GM19328 (cell line): ENCODE results near the gene C1orf74.
A peak's percentile ranks its signal among the peaks of the same experiment; 100 is the strongest.

Source experiments
- ATAC-seq: cut with Tn5 transposase; IDR thresholded peaks from one replicate; pipeline ENCODE4 v1.9.1; 2021; ENCODE audit warnings: mild to moderate bottlenecking, moderate library complexity; ENCODE audit not compliant: unreplicated experiment

C1orf74 gene

DNA sequence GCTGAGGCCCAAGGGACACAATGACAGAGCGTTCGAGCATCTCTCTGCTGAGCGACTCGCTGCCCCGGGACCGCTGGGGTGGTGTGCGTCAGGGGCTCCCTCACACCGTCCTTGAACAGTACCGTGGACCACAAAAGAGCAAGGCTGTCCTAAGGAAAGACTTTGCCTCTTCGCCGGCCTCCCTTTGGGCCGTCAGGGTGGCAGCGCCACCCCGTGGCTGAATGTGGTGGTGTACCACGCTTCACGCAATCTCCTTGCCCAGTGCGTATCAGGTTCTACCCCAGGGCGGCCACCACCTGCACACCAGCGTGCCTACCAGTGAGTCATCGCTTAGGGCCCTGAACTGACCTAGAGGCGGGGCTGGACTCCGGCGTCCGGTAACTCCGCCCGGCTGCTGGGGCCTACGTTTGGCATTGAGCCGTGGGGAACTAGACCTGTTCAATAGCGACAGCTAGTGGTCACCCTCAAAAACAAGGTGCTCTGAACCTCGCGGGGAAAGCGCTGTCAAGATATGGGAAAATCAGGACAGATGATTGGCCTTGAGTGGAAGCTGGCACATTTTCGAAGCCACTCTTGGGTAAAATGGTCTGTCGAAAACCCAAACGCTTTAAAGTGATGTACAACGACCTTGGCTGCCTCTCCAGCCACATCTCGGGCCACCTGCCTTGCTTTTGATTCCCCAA is 36.6 kb downstream of the C1orf74 start:
- peak; percentile 71 for ATAC-seq

GRCh38 chr1:209746451-209747165 is 37.8 kb downstream of the C1orf74 start:
- no peak for ATAC-seq

DNA sequence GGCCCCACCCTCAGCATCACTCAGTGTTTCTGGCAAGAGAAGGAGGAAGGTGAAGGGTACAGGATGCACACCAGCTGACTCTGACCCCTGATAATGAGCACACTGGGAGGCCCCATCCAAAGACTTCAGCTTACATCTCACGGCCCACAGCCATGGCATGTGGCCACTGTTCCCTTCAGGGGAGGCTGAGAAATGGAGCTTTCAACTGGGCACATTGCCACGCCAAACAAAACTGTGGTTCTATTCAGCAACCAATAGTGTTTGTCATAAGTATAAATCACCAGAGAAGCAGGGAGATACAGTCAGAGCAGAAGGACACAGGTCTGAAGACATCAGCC is 41.2 kb downstream of the C1orf74 start:
- no peak for ATAC-seq

DNA sequence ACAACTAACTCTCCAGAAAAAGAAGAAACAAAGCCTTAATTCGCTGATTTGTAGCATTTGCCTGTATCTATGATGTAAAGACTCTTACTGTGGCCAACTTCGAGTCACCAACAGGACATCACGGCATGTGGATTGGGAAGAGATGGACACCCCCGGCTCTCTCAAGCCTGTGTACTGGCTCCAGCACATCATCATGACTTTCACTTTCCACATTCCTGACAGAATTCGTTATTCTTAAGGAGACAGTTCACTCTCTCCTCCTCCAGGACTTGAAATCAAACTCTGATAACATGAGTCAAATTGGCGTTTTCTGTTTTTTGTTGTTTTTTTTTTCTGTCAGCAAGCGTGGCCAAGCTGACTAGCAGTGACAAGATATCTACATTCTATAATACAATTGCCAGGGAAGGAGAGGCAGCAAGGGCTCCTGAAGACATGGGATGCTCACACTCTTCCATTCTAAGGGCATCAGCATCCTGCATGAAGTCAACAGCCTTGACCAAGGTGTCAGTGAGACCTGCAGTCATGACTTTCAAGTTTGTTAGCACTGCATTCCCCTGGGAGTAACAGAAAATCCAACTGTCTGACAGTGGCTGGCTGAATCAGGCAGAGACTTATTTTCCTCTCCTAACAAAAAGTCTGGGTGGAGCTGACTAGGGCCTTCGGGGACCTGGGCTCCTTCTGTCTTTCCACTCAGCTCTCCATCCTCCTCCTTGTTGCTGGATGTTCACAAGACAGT is 41.8 kb downstream of the C1orf74 start:
- ATAC-seq, result no peak

DNA sequence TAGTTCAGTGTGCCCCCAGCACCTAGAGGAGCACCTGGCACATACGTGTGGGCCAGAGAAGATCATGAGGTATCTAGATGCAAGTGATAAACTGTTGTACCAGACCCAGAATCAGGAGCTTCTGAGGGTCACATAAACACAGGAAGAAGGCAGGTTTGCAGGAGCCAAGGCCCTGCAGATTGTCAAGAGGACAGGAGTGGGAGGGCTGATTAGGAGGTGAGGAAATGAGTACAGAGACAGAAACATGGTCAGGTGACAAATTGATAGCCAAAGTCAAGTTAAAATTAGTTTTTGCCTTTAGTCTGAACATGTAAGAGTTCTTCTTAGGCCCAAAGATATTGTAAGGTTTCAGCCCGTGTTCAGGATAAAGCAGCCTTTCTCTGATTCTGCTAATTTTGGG is 42.5 kb downstream of the C1orf74 start:
- no peak for ATAC-seq

DNA sequence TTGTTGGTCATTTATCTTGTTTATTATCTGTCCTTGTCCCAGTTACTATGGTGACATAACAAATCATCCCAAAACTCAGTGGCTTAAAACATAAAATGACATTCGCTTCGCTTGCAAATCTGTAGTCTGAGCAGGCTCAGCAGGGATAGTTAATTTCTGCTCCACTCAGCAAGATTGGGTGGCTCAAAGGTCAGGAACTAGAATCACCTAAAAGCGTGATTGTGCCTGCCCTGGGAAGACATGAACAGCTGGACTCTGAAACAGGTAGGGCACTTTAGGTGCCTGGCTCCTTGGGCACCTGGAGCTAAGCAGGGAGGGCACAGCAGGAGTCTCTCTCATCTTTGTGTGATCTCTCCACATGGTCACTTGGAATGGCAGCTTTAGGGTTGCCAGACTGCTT is 43.2 kb downstream of the C1orf74 start:
- ATAC-seq, result no peak

DNA sequence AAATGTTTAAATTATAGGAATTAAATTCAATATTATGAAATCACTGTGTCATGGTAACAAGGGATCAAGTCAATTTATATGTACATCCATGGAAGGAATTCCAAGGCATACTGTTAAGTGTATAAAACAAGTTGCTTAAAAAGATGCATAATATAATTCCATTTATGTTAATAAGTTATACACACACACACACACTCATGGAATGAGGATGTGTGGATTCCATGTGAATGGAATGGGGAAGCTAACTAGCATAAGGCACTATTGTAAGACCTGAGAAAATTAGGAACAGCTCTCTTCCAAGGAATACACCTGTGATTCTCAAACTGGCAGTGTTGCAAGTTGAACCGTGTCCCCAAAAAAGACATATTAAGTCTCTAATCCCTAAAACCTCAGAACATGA is 46.1 kb downstream of the C1orf74 start:
- ATAC-seq, result no peak

- ATAC-seq, result no peak
Observed at GRCh38 chr1:209737118-209737505, 47.2 kb downstream of the C1orf74 start.

GRCh38 chr1:209736490-209737117 is 47.8 kb downstream of the C1orf74 start:
- ATAC-seq, result no peak

DNA sequence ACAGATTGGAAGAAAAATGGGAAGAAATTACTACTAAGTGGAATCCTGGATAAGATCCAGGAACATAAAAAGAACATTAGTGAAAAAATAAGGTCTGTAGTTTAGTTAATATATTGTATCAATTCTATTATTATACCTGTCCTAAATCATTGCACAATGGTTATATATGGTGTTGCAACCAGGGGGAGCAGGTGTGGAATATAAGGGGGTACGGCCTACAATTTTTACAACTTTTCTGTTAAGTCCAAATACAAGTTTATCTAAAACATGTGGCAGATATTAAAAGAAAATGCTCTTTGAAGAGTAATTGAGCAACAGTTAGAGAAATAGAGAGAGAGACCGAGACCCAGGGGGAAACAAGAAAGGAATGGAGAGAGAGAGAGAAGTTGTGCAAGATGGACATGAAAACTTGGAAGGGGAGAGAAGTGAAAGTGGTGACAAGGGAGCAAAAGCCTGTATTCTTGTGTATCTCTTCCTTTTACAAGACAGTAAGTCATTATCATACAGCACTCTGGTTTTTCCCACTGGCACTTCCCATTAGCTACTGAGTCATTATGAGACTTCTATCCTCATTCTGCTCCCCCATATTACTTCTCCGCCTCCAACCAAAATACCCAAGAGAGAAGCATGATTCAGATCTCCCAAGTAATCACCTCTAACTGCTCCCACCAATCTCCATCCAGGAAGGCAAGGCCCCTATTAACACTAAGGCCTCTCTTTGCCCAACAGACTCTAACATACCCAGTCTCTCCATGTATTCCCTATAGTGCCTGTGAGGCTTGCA is 50.8 kb downstream of the C1orf74 start:
- no peak for ATAC-seq

- ATAC-seq, result no peak
Observed at GRCh38 chr1:209732725-209733124, 51.6 kb downstream of the C1orf74 start.

- ATAC-seq, result no peak
Observed at GRCh38 chr1:209729436-209729835, 54.9 kb downstream of the C1orf74 start.
